Embryonic facial prominence (tissue), 1 donor: Measurements from ENCODE around the gene SLIT3.

ENCODE experiments used
- DNase-seq: peaks from one replicate; pipeline ENCODE4 v3.0.0-alpha.2; 2016; ENCODE audit errors: extremely low spot score

SLIT3 gene

GRCh38 chr5:169080448-169080911 is 220.5 kb downstream of the SLIT3 start:
- DNase-seq, result no peak

GRCh38 chr5:169079697-169080096 is 221.2 kb downstream of the SLIT3 start:
- DNase-seq, result no peak

GRCh38 chr5:169074839-169075238 is 226.1 kb downstream of the SLIT3 start:
- no peak for DNase-seq

GRCh38 chr5:169072233-169072632 is 228.7 kb downstream of the SLIT3 start:
- DNase-seq, result no peak

GRCh38 chr5:169070413-169070812 is 230.5 kb downstream of the SLIT3 start:
- DNase-seq, result no peak

GRCh38 chr5:169067751-169068173 is 233.2 kb downstream of the SLIT3 start:
- DNase-seq, result no peak

- no peak for DNase-seq
Measured at GRCh38 chr5:169065400-169065799, 235.5 kb downstream of the SLIT3 start.

- DNase-seq, result no peak
Measured at GRCh38 chr5:169064093-169064492, 236.8 kb downstream of the SLIT3 start.

GRCh38 chr5:169063316-169063953 is 237.5 kb downstream of the SLIT3 start:
- no peak for DNase-seq

- DNase-seq, result no peak
Measured at GRCh38 chr5:169062690-169063089, 238.2 kb downstream of the SLIT3 start.

- DNase-seq, result no peak
Measured at GRCh38 chr5:169054506-169054905, 246.4 kb downstream of the SLIT3 start.

GRCh38 chr5:169052207-169052606 is 248.7 kb downstream of the SLIT3 start:
- no peak for DNase-seq

GRCh38 chr5:169051351-169051750 is 249.6 kb downstream of the SLIT3 start:
- DNase-seq, result no peak

- DNase-seq, result no peak
Measured at GRCh38 chr5:169050636-169051035, 250.3 kb downstream of the SLIT3 start.

- no peak for DNase-seq
Measured at GRCh38 chr5:169050146-169050571, 250.8 kb downstream of the SLIT3 start.

GRCh38 chr5:169049712-169050111 is 251.2 kb downstream of the SLIT3 start:
- DNase-seq, result no peak

GRCh38 chr5:169048181-169049125 is 252.5 kb downstream of the SLIT3 start:
- no peak for DNase-seq

GRCh38 chr5:169044962-169045361 is 256.0 kb downstream of the SLIT3 start:
- no peak for DNase-seq

- DNase-seq, result no peak
Measured at GRCh38 chr5:169041180-169041579, 259.8 kb downstream of the SLIT3 start.

- no peak for DNase-seq
Measured at GRCh38 chr5:169039592-169039991, 261.3 kb downstream of the SLIT3 start.

GRCh38 chr5:169037466-169037865 is 263.5 kb downstream of the SLIT3 start:
- no peak for DNase-seq

GRCh38 chr5:169036079-169036805 is 264.7 kb downstream of the SLIT3 start:
- DNase-seq, result no peak
